Neural cell (in vitro differentiated cells): ENCODE results near the gene SH3PXD2A.

ENCODE experiments used
- CTCF ChIP-seq: fragments of 450-650 bp; IDR thresholded peaks from 2 replicates; pipeline ENCODE4 v1.5.1; 2014; ENCODE audit warnings: antibody characterized with exemption, mild to moderate bottlenecking, moderate library complexity; ENCODE audit not compliant: poor library complexity, severe bottlenecking
- EP300 ChIP-seq: fragments of 450-650 bp; conservative IDR thresholded peaks from 2 replicates; pipeline ENCODE4 v1.6.1; 2014; ENCODE audit warnings: antibody characterized with exemption, mild to moderate bottlenecking, moderate library complexity; ENCODE audit not compliant: poor library complexity, severe bottlenecking
- EZH2 ChIP-seq: fragments of 200-600, 300-800 bp; shearing (Covaris generic), sonication (generic); IDR thresholded peaks from 2 replicates; pipeline ENCODE4 v1.6.1; 2014; ENCODE audit warnings: antibody characterized with exemption, low read length, borderline replicate concordance, mild to moderate bottlenecking; ENCODE audit not compliant: insufficient read depth, poor library complexity, severe bottlenecking
- TAF1 ChIP-seq: IDR thresholded peaks from 2 replicates; pipeline ENCODE4 v1.6.1; 2012; ENCODE audit warnings: low read depth

DNA sequence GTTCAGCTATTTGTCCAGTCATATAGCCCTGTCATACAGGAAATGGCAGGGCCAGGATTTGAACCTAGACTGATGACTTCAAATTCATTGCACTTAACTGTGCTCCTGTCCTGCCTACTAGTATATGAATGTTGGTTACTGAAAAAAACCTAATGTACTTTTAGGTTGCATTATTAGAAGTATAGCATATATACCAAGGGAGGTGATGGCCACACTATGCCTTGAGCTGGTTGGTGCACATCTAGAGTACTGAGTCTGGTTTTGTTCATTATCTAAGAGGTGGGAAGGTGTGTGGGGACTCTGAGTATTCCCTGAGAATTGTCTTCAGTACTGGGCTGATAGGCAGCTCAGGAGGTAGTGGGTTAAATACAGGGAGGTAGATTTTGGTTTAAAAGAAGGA is 273.9 kb downstream of the SH3PXD2A start:
- TF ChIP-seq CTCF = no peak
- TF ChIP-seq EP300 = no peak
- no peak for TF ChIP-seq EZH2
- no peak for TF ChIP-seq TAF1
